GM19328 (cell line): Measurements from ENCODE around the gene RNF20.
"Not testable (repeated sequence)": the region's sequence is repeated elsewhere in the genome, so short reads cannot be mapped to it uniquely, and the experiment has no call there.

Experiments
- ATAC-seq: cut with Tn5 transposase; IDR thresholded peaks from one replicate; pipeline ENCODE4 v1.9.1; 2021; ENCODE audit warnings: mild to moderate bottlenecking, moderate library complexity; ENCODE audit not compliant: unreplicated experiment

RNF20 gene

GRCh38 chr9:101587332-101588043 lies 53.8 kb downstream of the RNF20 start:
- ATAC-seq = no peak

- not testable (repeated sequence) for ATAC-seq
These were observed 56.4 kb downstream of the RNF20 start for GRCh38 chr9:101590074-101590473.

- no peak for ATAC-seq
These were observed 57.2 kb downstream of the RNF20 start for GRCh38 chr9:101590901-101591300.

GRCh38 chr9:101591787-101592446 lies 58.3 kb downstream of the RNF20 start:
- no peak for ATAC-seq

DNA sequence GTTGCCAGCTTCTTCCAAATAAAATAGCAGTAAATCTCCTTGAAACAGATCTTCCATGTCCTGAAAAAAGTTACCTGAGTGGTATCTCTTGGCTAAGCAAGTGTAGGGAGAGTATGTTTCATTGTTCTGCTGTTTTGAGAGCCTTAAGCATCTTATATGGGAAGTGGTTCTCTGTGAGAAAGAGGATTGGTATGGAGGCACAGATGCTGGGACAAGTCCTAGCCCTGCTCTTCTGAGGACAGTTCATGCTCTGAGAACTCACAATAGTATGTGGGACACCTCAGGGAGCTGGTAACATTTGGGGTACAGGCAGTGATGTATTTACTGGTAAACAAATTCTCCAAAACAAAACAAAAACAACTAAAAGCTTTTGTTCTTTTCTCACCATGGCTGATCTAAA lies 59.1 kb downstream of the RNF20 start:
- ATAC-seq = no peak

DNA sequence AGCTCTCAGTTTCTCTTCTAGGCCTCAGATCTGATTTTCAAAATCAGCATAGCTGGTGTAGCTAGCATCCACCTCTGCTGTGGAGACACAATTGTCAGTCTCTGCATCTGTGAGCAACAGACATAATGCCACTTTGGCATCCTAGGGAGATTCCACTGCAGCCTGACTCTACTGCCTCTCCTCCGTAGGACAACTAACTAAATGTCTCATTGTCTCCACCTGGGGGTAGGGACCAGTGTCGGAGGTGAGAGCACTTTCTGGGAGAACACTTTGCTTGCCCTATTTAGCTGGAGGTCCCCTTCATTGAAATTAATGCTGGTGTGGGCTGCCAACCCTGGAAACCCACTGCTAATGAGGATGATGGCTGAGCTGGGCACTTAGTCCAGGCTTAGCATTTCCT lies 59.7 kb downstream of the RNF20 start:
- no peak for ATAC-seq

DNA sequence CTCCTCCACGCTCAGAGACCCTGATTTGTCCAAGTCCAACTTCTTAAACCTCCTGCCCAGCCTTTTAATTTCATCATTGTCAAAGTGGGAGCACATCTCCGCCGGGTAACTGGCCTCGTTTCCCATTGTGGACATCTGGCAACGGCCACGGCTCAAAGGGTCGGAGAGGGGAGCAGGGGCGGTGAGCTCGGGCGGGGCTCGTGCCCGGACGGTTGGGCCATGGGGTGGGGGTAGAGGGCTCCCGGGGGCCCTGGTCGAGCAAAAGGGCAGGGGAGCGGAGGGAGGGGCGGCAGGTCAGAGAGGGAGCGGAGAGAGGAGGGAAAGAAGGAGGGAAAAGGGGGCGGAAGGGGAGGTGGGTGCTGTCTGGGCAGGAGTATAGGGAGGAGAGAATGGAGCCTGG lies 61.1 kb downstream of the RNF20 start, which contains the start of gene PPP3R2:
Gene PPP3R2 (minus strand): TSS at position 174 of the 400 bp plus-strand sequence. CDS start 48 bp downstream, at position 126.
- ATAC-seq = no peak

- ATAC-seq = no peak
These were observed 68.5 kb downstream of the RNF20 start for GRCh38 chr9:101601904-101602765.

DNA sequence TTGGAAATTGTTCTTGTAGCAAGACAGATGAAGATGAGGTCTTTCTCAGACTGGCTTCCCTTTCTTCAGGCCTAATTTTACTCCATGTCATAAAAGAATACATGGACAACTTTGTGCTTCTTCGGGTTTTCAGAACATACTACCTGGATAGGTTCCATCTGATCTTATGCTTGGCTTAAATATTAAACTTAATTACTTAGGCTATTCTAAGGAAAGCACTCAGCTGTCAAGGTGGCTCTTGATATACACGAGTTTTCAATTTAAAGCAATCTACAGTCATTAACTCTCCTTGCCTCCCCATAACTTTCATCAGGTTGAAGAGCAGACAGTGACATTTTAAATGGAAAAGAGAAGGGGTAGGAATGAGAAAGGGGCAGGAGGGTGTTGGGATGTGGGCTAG lies 70.6 kb downstream of the RNF20 start:
- no peak for ATAC-seq

- ATAC-seq = no peak
These were observed 71.9 kb downstream of the RNF20 start for GRCh38 chr9:101605547-101605946.
